Cardiac fibroblast (primary cell): ENCODE measurements around the gene SCUBE1.
"Not testable (repeated sequence)": the region's sequence is repeated elsewhere in the genome, so short reads cannot be mapped to it uniquely, and the experiment has no call there.

Experiments
- DNase-seq, 2 donors: peaks; one replicate each; pipeline versions ENCODE4 v3.0.0 to v3.0.0-alpha.2; 2010; ENCODE audit warnings: low read depth in 2 of 2
- H3K4me3 ChIP-seq, 2 donors: replicated peaks in 1 of 2; 1 replicate in 1 of 2; 2 replicates in 1 of 2; pipeline ENCODE4 v1.5.1; 2011; ENCODE audit warnings: low read depth in 2 of 2, low read length in 2 of 2, mild to moderate bottlenecking in 2 of 2, moderate library complexity in 1 of 2
- CTCF ChIP-seq: IDR thresholded peaks from one replicate; pipeline ENCODE4 v1.5.1; 2011; ENCODE audit warnings: low read depth, mild to moderate bottlenecking, low read length, inconsistent platforms

The SCUBE1 gene

GRCh38 chr22:43289531-43289963, 53.6 kb downstream of the SCUBE1 start:
- no peak for DNase-seq
- TF ChIP-seq CTCF: no peak
- peak overlapping the region in 1 of 2 donors; percentile 21 for H3K4me3 ChIP-seq

- H3K4me3 ChIP-seq: no peak overlapping the region
- no peak for TF ChIP-seq CTCF
- no peak for DNase-seq
Measured at GRCh38 chr22:43288807-43289420, 54.3 kb downstream of the SCUBE1 start.

DNA sequence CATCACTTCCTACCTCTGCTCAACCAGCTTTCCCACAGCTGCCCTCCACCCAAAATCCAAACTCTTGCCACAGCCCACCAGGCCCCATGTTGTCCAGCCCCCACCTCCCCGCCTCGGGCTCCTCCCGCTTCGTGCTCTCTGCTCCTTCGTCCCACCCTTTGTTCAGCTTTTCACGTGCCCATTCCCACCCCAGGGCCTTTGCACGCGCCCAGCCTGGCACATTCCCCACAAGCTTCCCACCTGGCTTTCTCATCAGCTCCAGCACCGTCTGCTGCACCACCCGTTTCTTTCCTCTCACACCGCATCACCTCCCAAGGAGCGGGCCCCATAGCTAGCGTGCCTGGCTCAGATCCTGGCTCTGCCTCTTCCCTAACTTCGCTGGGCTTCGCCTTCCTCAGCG, 54.8 kb downstream of the SCUBE1 start:
- no peak for DNase-seq
- no peak for TF ChIP-seq CTCF
- no peak overlapping the region for H3K4me3 ChIP-seq

DNA sequence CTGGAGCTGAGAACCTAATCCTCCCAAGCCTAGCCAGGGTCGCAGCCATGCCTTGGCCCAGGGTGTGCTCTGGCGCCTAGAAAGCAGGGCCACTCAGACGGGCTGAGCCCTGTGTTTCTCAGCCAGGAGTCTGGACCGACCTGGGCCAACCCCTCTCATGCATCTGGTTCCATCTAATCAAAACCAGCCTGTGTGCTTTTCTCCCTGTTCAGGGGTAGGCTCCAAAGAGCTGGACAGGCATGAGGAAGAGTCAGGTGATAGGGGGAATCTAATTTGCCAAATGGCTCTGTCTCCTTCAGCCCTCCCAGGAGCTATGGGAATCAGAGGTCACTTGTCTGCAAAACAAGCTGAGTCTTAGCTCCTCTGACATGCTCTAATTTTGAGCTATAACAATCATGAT, 55.7 kb downstream of the SCUBE1 start:
- DNase-seq: no peak
- no peak for TF ChIP-seq CTCF
- no peak overlapping the region for H3K4me3 ChIP-seq

GRCh38 chr22:43281394-43281793, 61.8 kb downstream of the SCUBE1 start:
- no peak for DNase-seq
- no peak overlapping the region for H3K4me3 ChIP-seq

GRCh38 chr22:43280523-43280886, 62.7 kb downstream of the SCUBE1 start:
- H3K4me3 ChIP-seq, DNase-seq: not testable (repeated sequence)

More at GRCh38 chr22:43281394-43281793, 61.8 kb downstream of the SCUBE1 start:
- no peak for TF ChIP-seq CTCF

GRCh38 chr22:43279867-43280522, 63.2 kb downstream of the SCUBE1 start:
- DNase-seq: no peak
- TF ChIP-seq CTCF: no peak
- H3K4me3 ChIP-seq: no peak overlapping the region
